Skeletal muscle satellite cell (primary cell): ENCODE measurements around the gene WWC2.

Experiments used
- H3K27me3 ChIP-seq: 2 replicates; pipeline ENCODE4 v1.7.0; 2013; ENCODE audit warnings: low read length; ENCODE audit not compliant: control insufficient read depth, insufficient read depth
- H3K36me3 ChIP-seq: 2 replicates; pipeline ENCODE4 v1.7.0; 2013; ENCODE audit warnings: mild to moderate bottlenecking, control low read depth, low read length; ENCODE audit not compliant: insufficient read depth
- H3K4me1 ChIP-seq: 2 replicates; pipeline ENCODE4 v1.7.0; 2013; ENCODE audit warnings: low read length; ENCODE audit not compliant: control insufficient read depth, insufficient read depth
- H3K4me2 ChIP-seq: 2 replicates; pipeline ENCODE4 v1.7.0; 2013; ENCODE audit warnings: mild to moderate bottlenecking, low read length
- H3K4me3 ChIP-seq: 2 replicates; pipeline ENCODE4 v1.7.0; 2013; ENCODE audit warnings: low read length
- H3K9ac ChIP-seq: 2 replicates; pipeline ENCODE4 v1.7.0; 2013; ENCODE audit warnings: mild to moderate bottlenecking, low read depth, low read length, moderate library complexity
- H3K9me3 ChIP-seq: replicated peaks from 2 replicates; pipeline ENCODE4 v1.7.0; 2013; ENCODE audit warnings: mild to moderate bottlenecking, control low read depth, low read length

The WWC2 gene

DNA sequence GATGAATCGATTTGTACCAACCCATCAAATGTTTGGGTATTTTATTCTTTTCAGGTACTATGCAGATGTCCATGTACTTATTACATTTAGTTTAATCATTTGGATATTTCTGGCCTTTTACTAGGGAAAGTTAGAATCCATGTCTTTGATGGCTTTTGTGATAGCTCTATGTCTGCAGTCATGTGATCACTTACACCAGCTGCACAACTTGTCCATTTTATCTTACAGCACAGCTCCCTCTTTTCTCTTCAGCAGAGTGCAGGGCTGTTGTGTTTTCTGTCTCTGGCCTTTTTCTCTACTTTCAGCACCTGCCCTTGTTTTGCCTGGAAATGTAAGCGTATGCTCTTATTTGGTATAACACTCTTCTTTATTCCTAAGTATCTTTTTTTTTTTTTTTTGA is 30.6 kb downstream of the WWC2 start:
- Histone ChIP-seq H3K4me2 (no peak overlapping the region), H3K9me3 (no peaks in the 10 kb centered on the region), H3K36me3 (no peaks in the 10 kb centered on the region), H3K27me3 (no peaks in the 10 kb centered on the region), H3K4me1 (peaks cover 16% of the 10 kb centered on the region), H3K9ac (no peak overlapping the region), H3K4me3 (no peak overlapping the region)

DNA sequence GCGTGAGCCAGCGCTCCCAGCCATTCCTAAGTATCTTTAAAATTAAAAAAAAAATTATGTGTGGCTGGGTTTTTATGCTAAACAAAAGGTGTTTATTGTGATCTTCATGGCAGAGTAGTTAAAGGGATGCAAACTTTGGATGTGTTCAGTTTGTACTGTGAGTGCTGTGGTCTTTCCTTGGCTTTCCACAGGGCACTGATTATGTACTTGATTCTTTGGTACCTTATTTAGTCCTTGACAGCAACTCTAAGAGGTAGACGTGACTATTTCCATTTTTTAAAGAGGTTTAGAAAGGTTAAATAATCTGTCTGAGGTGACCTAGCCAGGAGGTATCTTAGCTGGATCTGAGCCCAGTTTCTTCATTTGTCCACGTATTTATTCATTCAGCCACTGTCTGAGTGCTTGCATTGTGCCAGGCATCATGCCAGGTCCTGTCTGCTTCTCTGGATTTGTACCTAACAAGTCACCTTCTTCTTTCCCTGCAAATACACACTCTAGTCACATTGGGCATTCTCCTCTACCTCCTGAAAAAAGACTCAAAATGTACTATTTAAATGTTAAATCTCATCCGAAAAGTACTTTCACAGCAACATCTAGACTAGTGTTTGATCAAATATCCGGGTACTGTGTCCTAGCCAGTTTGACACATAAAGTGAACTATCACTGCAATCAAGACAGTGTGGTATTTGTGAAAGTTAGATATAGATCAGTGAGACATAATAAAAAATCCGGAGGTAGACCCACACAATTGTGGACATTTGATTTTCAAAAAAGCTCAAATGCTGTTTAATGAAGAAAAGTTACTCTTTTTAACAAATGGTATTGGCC is 31.5 kb downstream of the WWC2 start:
- Histone ChIP-seq H3K9me3 (no peaks in the 10 kb centered on the region), H3K36me3 (no peaks in the 10 kb centered on the region), H3K9ac (no peak overlapping the region), H3K4me2 (no peak overlapping the region), H3K4me3 (no peak overlapping the region), H3K4me1 (peaks cover 16% of the 10 kb centered on the region), H3K27me3 (no peaks in the 10 kb centered on the region)

DNA sequence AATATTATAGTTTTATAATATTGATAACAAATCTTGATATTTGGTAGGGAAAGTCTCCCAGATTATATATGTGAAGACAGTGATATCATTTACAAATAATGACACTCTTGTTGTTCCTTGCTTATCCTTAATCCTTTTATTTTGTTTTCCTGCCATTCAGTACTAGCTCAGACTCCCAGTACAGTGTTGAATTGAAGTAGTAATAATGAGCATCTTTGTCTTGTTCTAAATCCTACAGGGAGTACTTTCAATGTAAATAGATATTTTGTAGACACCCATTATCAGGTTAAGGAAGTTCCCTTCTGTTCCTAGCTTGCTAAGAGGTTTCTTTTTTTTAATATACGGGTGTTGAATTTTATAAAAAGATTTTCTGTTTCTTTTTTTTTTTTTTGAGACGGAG is 33.0 kb downstream of the WWC2 start:
- H3K4me3 ChIP-seq = no peak overlapping the region
- H3K36me3 ChIP-seq = no peaks in the 10 kb centered on the region
- H3K27me3 ChIP-seq = no peaks in the 10 kb centered on the region
- H3K4me1 ChIP-seq = peaks cover 16% of the 10 kb centered on the region
- no peaks in the 10 kb centered on the region for H3K9me3 ChIP-seq
- H3K9ac ChIP-seq = no peak overlapping the region
- no peak overlapping the region for H3K4me2 ChIP-seq

DNA sequence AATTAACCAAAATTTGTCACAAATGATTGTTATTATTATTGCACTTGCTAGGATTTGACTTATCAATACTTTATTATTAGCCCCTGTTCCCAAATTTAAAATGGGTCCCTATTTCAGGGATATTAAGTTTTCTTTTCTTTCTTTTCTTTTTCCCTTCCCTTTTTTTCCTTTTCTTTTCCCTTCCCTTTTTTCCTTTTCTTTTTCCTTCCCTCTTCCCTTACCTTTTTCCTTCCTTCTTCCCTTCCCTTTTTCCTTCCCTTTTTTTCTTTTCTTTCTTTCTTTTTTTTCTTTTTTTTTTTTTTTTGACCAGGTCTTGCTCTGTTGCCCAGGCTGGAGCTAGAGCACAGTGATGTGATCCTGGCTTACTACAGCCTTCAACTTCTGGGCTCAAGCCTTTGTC is 33.8 kb downstream of the WWC2 start:
- Histone ChIP-seq H3K9me3 (no peaks in the 10 kb centered on the region), H3K36me3 (no peaks in the 10 kb centered on the region), H3K27me3 (no peaks in the 10 kb centered on the region), H3K4me2 (no peak overlapping the region), H3K4me3 (no peak overlapping the region), H3K4me1 (peaks cover 16% of the 10 kb centered on the region), H3K9ac (no peak overlapping the region)

DNA sequence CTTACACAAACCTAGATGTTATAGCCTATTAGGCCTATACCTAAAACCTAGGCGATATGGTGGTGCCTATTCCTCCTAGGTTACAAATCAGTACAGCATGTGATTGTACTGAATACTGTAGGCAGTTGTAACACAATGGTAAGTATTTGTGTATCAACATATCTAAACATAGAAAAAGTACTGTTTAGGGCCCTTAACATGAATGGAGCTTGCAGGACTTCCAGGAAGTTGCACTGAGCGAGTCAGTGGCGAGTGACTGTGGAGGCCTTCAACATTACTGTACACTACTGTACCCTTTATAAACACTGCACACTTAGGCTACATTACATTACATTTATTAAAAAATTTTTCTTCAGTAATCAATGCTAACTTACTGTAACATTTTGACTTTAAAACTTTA is 37.8 kb downstream of the WWC2 start:
- peaks cover 31% of the 10 kb centered on the region for H3K4me1 ChIP-seq
- H3K4me2 ChIP-seq = no peak overlapping the region
- no peak overlapping the region for H3K4me3 ChIP-seq
- no peak overlapping the region for H3K9ac ChIP-seq
- H3K36me3 ChIP-seq = no peaks in the 10 kb centered on the region
- H3K9me3 ChIP-seq = no peaks in the 10 kb centered on the region
- H3K27me3 ChIP-seq = no peaks in the 10 kb centered on the region

DNA sequence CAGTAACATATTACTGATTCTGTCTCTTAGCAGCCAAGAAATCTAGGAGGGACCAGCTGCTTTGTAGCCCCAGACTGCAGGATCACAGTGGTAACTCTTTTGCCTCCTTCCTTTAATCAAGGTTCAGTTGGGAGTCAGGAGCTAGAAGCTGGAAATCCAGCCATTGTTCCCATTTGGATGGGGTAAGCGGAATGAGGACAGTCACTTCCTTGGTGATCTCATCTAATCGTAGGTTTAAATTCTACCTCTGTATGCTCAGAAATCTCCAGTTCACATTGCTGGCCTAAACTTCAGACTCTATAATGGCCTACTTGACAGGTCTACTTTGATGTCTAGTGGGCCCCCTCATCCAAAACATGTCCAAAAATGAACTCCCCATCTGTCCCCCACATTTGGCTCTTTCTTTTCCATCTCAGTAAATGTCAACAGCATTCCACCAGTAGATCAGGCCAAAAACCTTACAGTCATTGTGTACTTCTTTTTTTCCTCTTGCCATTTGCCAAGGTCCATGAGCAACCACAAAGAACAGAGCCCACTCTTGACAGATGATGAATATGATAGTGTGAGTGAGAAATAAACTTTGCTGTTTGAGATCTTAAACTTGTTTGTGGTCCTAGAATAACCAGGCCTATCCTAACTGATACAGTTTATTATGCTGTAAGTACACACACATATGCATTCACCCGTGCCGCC is 40.1 kb downstream of the WWC2 start:
- Histone ChIP-seq H3K36me3 (no peaks in the 10 kb centered on the region), H3K9me3 (no peaks in the 10 kb centered on the region), H3K4me3 (no peak overlapping the region), H3K4me1 (peaks cover 45% of the 10 kb centered on the region), H3K27me3 (no peaks in the 10 kb centered on the region), H3K4me2 (no peak overlapping the region), H3K9ac (no peak overlapping the region)

DNA sequence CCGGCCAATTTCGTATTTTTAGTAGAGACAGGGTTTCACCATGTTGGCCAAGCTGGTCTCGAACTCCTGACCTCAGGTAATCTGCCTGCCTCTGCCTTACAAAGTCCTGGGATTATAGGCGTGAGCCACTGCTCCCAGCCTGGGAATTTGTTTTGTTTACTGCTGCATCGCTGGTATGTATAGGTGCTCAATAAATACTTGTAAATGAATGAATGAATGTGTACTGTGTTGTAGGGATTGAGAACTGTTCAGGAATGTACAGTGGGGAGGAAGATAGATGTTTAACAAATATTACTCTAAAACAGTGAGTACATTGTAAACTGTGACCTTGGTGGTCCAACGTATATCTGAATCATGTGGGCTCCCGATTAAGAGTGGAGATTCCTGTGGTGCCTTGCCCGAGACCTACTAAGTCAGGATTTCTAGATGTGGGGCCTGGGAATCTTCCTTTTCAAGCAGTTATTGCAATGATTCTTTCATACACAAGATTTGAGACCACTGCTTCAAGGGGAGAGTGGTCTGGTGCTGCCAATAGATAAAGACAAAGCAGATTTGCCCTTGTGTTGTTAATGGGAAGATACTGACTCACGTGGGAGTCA is 41.0 kb downstream of the WWC2 start:
- Histone ChIP-seq H3K4me2 (no peak overlapping the region), H3K4me3 (no peak overlapping the region), H3K4me1 (peaks cover 41% of the 10 kb centered on the region), H3K36me3 (no peaks in the 10 kb centered on the region), H3K27me3 (no peaks in the 10 kb centered on the region), H3K9me3 (no peaks in the 10 kb centered on the region), H3K9ac (no peak overlapping the region)

DNA sequence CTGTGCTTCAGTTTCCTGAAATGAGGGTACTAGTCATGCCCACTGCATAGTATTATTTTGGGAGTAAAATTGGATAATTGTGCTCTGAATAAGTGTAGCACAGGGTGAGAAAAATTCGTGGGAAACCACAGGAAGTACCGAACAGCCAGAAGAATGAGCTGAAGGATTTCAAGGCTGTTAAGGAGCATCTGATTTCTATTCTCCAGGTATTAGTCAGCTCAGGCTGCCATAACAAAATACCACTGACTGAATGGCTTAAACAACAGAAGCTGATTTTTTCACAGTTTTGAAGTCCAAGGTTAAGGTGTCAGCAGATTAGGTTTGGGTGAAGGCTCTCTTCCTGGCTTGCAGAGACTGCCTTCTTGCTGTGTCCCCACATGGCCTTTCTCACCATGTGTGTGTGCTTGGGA is 41.9 kb downstream of the WWC2 start:
- H3K9ac ChIP-seq = no peak overlapping the region
- no peak overlapping the region for H3K4me3 ChIP-seq
- H3K4me2 ChIP-seq = no peak overlapping the region
- H3K27me3 ChIP-seq = no peaks in the 10 kb centered on the region
- no peaks in the 10 kb centered on the region for H3K36me3 ChIP-seq
- no peaks in the 10 kb centered on the region for H3K9me3 ChIP-seq
- H3K4me1 ChIP-seq = peaks cover 41% of the 10 kb centered on the region

DNA sequence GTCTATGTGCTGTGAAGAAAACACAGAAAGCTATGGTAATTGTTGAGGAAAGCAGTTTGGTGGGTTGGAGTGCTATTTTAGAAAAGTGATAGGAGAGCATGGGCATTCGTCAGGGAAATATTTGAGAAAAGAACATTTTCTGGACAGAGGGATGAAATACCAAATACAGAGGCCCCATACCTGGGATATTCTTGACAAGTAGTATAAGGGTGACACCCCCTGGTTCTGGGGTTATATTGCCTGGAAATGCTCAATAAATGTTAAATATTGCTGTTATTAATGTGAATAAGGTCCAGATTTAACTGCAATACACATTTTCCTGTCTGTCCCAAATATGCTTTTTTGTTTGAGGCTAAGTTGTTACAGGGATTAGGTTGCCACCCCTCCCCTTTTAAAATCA is 42.9 kb downstream of the WWC2 start:
- peaks cover 41% of the 10 kb centered on the region for H3K4me1 ChIP-seq

DNA sequence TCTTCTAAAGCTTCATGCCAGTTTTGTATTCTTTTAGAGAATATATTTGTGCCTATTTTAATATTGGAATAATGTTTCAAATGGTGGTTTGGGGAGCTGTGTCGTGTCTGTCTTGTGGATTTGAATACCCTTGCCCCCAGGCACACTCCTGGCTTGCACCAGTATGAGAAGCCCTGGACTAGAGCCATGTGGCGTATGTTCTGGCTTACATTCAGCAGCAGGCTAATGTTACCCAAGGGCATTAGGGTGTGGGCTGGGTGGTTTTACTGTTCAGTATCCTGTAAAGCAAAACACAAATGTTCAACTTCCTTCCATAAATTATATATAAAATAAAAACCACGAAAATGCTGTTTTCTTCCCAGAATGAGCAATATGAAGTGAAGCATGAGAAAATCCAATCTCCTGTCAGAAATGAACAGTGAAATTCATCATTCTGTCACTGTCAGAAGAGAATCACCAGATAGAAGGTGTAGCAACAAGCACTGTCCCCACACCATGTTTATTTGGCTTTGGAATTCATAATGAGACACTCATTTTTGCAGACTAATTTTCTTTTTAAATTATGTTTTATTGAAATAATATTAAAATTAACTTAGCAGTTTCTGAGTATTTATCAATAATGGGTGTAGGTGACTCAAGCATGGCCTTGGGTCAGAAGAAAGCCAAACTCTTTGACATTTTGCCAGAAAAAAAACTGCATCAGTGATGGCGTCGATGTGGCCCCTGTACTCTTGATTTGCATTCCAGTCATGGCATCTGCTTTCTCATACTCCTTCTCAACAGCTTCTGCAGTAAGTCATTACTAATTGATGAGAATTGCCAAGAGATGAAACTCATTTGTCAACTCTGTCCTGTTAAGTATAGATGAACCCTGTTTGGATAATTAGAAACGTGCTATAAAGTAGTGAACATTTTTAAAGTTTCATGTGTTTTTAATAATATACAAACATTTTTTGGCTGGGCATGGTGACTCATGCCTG is 43.8 kb downstream of the WWC2 start:
- peak overlapping the region; percentile 17 for H3K9ac ChIP-seq
- H3K4me2 ChIP-seq = peak overlapping the region; percentile 58
- H3K9me3 ChIP-seq = no peaks in the 10 kb centered on the region

More for the DNA sequence above, 42.9 kb downstream of the WWC2 start:
- Histone ChIP-seq H3K27me3 (no peaks in the 10 kb centered on the region), H3K4me3 (no peak overlapping the region), H3K9ac (no peak overlapping the region), H3K9me3 (no peaks in the 10 kb centered on the region), H3K4me2 (peak overlapping the region; percentile 58), H3K36me3 (no peaks in the 10 kb centered on the region)

DNA sequence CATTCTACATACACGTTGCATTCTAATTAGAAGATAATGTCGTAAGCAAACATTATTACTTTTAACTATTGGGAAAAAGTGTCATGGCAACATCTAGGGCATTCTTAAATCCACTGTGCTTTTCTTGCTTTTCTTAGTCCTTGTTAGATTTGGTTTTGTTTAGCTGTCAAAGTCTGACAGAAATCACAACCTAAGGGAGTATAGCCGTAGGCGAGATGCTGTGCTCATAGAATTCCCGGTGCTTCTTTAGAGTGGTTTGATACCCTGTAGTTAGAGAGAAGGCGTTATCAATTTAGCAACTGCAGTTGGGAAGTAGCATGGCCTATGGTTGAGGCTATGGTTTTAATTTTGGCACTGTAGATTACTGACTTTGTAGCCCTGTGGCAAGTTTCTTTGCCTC is 45.7 kb downstream of the WWC2 start:
- no peak overlapping the region for H3K4me3 ChIP-seq
- no peaks in the 10 kb centered on the region for H3K9me3 ChIP-seq
- H3K9ac ChIP-seq = no peak overlapping the region
- no peak overlapping the region for H3K4me2 ChIP-seq
- H3K36me3 ChIP-seq = no peaks in the 10 kb centered on the region
- peaks cover 41% of the 10 kb centered on the region for H3K4me1 ChIP-seq
- no peaks in the 10 kb centered on the region for H3K27me3 ChIP-seq

More for the DNA sequence above, 43.8 kb downstream of the WWC2 start:
- no peak overlapping the region for H3K4me3 ChIP-seq
- no peaks in the 10 kb centered on the region for H3K36me3 ChIP-seq
- no peaks in the 10 kb centered on the region for H3K27me3 ChIP-seq
- peaks cover 41% of the 10 kb centered on the region for H3K4me1 ChIP-seq
